ENCODE data around the gene KRT28. TPM values are rescaled to one million over a fixed set of nuclear protein-coding genes. Genes with fewer than 3 reads are reported as not detected.

The KRT28 gene, protein sequence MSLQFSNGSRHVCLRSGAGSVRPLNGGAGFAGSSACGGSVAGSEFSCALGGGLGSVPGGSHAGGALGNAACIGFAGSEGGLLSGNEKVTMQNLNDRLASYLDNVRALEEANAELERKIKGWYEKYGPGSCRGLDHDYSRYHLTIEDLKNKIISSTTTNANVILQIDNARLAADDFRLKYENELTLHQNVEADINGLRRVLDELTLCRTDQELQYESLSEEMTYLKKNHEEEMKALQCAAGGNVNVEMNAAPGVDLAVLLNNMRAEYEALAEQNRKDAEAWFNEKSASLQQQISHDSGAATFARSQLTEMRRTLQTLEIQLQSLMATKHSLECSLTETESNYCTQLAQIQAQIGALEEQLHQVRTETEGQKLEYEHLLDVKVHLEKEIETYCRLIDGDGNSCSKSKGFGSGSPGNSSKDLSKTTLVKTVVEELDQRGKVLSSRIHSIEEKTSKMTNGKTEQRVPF
- total RNA-seq: not detected

DNA sequence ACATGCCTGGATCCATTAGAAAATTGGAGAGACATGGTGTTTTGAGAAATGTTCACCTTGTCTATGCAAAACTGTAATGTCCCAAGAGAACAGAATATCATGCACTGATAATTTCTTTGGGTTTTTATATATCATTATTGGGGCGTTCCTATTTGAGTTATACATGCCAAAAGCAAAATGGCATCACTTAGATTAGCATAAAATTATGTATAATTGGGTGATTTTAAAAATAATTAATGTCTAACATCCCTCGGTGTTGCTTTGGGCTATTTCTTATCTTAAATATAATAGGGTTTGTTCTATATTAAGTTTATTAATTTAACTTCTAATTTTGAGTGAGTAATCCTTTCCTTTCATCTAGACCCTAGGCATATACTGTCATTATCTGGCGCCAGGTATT, at the start of gene KRT28:
Gene KRT28 (minus strand): TSS at position 101 of the 400 bp plus-strand sequence. CDS start 66 bp downstream, at position 35.
- Histone ChIP-seq H3K4me3 (no peak within 1 kb of the TSS), H3K27me3 (peaks cover 0 to 3% of the 10 kb centered on the region in 2 donors), H3K36me3 (no peaks in the 10 kb centered on the region), H3K27ac (no peak within 1 kb of the TSS), H3K9me3 (no peaks in the 10 kb centered on the region), H3K4me1 (peaks cover 0 to 6% of the 10 kb centered on the region in 2 donors)
- DNase-seq (ENCODE audit: low spot score): no peak
- TF ChIP-seq, protein P1, sequence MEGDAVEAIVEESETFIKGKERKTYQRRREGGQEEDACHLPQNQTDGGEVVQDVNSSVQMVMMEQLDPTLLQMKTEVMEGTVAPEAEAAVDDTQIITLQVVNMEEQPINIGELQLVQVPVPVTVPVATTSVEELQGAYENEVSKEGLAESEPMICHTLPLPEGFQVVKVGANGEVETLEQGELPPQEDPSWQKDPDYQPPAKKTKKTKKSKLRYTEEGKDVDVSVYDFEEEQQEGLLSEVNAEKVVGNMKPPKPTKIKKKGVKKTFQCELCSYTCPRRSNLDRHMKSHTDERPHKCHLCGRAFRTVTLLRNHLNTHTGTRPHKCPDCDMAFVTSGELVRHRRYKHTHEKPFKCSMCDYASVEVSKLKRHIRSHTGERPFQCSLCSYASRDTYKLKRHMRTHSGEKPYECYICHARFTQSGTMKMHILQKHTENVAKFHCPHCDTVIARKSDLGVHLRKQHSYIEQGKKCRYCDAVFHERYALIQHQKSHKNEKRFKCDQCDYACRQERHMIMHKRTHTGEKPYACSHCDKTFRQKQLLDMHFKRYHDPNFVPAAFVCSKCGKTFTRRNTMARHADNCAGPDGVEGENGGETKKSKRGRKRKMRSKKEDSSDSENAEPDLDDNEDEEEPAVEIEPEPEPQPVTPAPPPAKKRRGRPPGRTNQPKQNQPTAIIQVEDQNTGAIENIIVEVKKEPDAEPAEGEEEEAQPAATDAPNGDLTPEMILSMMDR (IDR thresholded peaks at IDR 0.05): no peak

DNA sequence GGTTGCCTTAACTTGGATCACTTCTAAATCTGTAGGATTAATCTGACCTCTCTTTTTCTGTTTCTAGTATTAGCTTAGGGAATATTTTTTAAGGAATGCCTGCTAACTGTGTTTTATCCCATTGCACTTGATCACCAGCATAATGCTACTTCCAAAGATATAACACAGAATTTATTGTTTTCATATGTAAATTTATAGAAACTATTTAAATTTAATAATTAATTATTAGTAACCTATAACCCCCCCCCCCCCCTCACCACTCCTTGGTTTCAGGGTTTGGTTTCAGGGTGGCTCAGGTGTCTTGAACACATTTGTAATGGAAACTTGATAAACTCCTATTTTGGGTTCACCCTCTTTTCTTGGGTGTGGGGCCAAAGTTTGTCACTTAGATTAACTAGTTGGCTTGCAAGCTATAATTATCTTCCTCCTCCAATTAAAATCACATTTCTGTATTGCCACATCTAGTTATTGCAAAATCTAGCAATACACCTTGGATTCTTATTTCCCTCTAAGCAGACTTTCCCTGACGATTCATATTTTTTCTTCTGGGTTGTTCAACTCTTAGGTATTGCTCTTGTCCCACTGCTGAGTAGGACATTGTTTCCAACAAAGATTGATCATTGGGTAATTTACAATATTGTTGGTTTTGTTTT, 49.0 kb upstream of the KRT28 start:
- no peak overlapping the region for H3K4me3 ChIP-seq
- H3K9me3 ChIP-seq: no peaks in the 10 kb centered on the region
- TF ChIP-seq, protein P1 (IDR thresholded peaks at IDR 0.05): no peak
- no peaks in the 10 kb centered on the region for H3K36me3 ChIP-seq
- H3K4me1 ChIP-seq: no peaks in the 10 kb centered on the region
- DNase-seq (ENCODE audit: low spot score): no peak
- no peaks in the 10 kb centered on the region for H3K27me3 ChIP-seq
- no peak overlapping the region for H3K27ac ChIP-seq

DNA sequence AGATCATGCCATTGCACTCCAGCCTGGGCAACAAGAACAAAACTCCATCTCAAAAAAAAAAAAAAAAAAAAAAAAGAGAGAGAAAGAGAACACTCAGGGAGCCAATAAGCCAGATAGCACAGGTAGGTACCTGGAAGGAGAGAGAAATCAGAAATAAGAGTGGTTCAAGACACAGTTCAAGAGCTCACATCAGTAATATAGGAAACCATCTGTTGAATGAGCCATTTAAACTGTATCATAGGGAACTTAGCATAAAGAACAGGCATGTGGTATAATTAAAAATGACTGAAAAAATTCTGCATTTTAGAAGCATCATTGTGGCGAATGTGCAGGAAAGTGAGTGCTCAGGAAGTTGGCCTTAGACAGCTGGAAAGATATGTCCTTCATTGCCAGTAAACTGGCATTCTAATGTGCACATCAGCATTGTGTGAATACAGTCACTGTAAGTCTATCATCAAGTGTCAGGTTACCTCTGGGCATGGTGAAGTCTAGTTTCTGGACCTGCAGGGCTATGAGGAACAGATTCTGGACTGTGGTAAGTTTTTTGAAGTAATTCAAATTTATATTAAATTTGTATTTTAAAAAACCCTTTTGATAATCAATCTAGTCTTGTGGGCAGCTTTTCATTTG, 46.9 kb upstream of the KRT28 start:
- no peaks in the 10 kb centered on the region for H3K27me3 ChIP-seq
- no peak for DNase-seq (ENCODE audit: low spot score)
- H3K36me3 ChIP-seq: no peaks in the 10 kb centered on the region
- no peak overlapping the region for H3K27ac ChIP-seq
- no peaks in the 10 kb centered on the region for H3K9me3 ChIP-seq
- no peak overlapping the region for H3K4me3 ChIP-seq
- no peaks in the 10 kb centered on the region for H3K4me1 ChIP-seq
- TF ChIP-seq, protein P1 (IDR thresholded peaks at IDR 0.05): no peak

DNA sequence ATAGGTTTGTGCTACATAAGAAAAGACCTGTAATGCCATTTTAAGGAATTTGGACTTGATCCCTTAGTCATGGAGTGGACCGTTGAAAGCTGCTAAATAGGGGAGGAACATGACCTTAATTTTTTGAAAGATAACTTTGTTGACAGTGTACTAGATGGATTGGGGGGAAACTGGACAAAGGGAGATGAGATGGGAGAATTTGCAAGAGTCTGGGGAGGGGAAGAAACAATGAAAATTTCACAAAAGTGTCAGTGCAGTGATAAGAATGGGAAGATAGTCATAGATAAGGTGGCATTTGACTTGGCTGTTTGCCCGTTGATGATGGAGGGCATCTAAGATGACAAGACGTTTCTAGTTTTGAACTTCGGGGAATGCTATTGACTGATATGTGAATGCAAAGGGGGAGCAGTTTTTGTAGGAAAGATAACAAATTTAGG, 44.9 kb upstream of the KRT28 start:
- no peaks in the 10 kb centered on the region for H3K9me3 ChIP-seq
- H3K27ac ChIP-seq: no peak overlapping the region
- H3K4me3 ChIP-seq: no peak overlapping the region
- H3K36me3 ChIP-seq: no peaks in the 10 kb centered on the region
- H3K4me1 ChIP-seq: no peaks in the 10 kb centered on the region
- no peaks in the 10 kb centered on the region for H3K27me3 ChIP-seq
- DNase-seq (ENCODE audit: low spot score): no peak
- TF ChIP-seq, protein P1 (IDR thresholded peaks at IDR 0.05): no peak

DNA sequence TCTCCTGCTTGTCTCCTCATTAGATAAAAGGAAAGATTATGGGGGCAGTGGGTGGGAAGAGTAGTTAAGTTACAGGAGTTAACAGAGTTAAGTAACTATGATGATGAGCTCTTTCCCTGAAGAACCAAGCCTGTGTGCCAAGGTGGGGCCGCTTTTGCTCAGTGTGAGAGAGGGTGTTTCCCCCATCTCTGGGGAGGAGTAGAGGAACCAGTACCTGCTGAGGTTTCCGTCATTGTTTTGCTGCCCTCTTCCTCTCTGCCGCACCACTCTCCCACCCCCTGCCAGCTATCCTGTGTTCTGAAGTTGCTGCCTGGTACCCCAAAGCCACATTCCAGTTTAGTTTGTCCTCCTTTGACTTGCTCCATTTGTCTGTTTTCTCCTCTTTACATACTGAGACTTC, 43.5 kb upstream of the KRT28 start:
- H3K36me3 ChIP-seq: no peaks in the 10 kb centered on the region
- TF ChIP-seq, protein P1 (IDR thresholded peaks at IDR 0.05): no peak
- H3K27ac ChIP-seq: no peak overlapping the region
- no peaks in the 10 kb centered on the region for H3K9me3 ChIP-seq
- no peak for DNase-seq (ENCODE audit: low spot score)
- H3K4me1 ChIP-seq: no peaks in the 10 kb centered on the region
- no peaks in the 10 kb centered on the region for H3K27me3 ChIP-seq
- no peak overlapping the region for H3K4me3 ChIP-seq

All from right atrium auricular region (tissue), 2 donors.